Lower leg skin (tissue), 4 donors: ENCODE measurements around the gene KRT83. TPM values are rescaled to one million over a fixed set of nuclear protein-coding genes. Genes with fewer than 3 reads are reported as not detected.

Source experiments
- DNase-seq, 2 donors: peaks; one replicate each; pipeline ENCODE4 v3.0.0-alpha.2; 2019; ENCODE audit warnings: low spot score in 2 of 2
- H3K4me3 ChIP-seq: fragments of 200-600 bp; sonication (generic); 2 replicates; pipeline ENCODE4 v1.5.1; 2017; ENCODE audit warnings: mild to moderate bottlenecking, low read depth; ENCODE audit not compliant: poor library complexity, severe bottlenecking
- CTCF ChIP-seq, 3 donors: fragments of 450-650 bp; IDR thresholded peaks; one replicate each; pipeline ENCODE4 v1.5.1; 2016; ENCODE audit warnings: antibody characterized with exemption in 3 of 3, mild to moderate bottlenecking in 3 of 3, moderate library complexity in 2 of 3
- POLR2A ChIP-seq, 2 donors: fragments of 450-650 bp; IDR thresholded peaks; one replicate each; pipeline ENCODE4 v1.6.1; 2016 to 2017; ENCODE audit warnings: antibody characterized with exemption in 2 of 2, mild to moderate bottlenecking in 1 of 2, moderate library complexity in 1 of 2
- WGBS, 2 donors: methylation state at CpG; one replicate each; pipeline ENCODE4 v1.1.5; 2018; 5-methylcytosine and 5-hydroxymethylcytosine counted together
- intact Hi-C: fragments of 100-400 bp; cut with DNase I; formaldehyde crosslinking; loops from one replicate; pipeline ENCODE4 v1.15.0; 2023; ENCODE audit warnings: low total_unique reads
- total RNA-seq, 4 donors: library from RNA; depleted of rRNA; stranded (reverse); fragments of >200 nt; gene quantifications; one replicate each; pipeline ENCODE4 v1.1.0, GENCODE V29; 2016

The KRT83 gene
- total RNA-seq, 4 donors from 2014 or later: 2.1 to 34.7 TPM; not detected in 2

- no peak for DNase-seq
- WGBS, 2 donors: 43 to 80% methylated on average over 1 of the region's 1 CpG
- H3K4me3 ChIP-seq: no peak overlapping the region
- intact Hi-C loops: no loop called here
- no peak for TF ChIP-seq CTCF (IDR thresholded peaks at IDR 0.05)
- no peak for TF ChIP-seq POLR2A (IDR thresholded peaks at IDR 0.05)
Measured at GRCh38 chr12:52331039-52331438, 9.8 kb upstream of the KRT83 start.

DNA sequence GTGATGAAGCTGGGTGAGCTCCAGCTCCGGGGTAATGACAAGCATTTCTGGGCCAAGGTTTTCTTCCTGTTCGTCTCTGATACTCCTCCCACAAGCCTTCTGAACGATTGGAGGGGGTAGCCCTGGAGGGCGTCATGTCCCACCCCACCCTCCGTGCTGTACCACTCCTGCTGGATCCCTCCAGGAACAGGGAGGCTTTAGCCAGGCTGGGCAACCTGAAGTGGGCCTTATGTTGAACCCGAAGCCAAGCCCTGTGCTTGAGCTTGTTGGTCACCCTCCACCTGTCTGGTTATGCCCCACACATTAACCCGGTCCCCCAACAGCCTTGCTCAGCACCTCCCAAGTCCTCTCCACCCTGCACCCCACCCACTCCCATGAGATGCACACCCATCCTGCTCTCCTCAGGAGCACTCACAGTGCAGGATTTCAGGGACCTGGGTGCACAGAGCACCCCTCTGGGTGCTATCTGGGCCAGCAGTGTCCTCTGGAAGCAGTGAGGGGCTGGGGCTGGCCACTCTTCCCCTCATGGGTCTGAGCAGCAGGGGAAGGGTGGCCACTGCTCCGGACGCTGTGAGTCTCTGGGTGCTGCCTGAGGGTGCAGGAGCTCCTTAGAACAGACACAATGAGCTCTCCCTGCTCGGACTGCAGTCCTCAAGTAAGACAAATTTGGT is 6.8 kb upstream of the KRT83 start:
- no peak for TF ChIP-seq POLR2A (IDR thresholded peaks at IDR 0.05)
- intact Hi-C loops: loop anchor here (5.0 kb wide), 1 partner anchor 171 kb away; no protein-coding TSS in a partner anchor
- H3K4me3 ChIP-seq: no peak overlapping the region
- no peak for DNase-seq
- WGBS, 2 donors: 53 to 59% methylated on average over 10 of the region's 10 CpGs

DNA sequence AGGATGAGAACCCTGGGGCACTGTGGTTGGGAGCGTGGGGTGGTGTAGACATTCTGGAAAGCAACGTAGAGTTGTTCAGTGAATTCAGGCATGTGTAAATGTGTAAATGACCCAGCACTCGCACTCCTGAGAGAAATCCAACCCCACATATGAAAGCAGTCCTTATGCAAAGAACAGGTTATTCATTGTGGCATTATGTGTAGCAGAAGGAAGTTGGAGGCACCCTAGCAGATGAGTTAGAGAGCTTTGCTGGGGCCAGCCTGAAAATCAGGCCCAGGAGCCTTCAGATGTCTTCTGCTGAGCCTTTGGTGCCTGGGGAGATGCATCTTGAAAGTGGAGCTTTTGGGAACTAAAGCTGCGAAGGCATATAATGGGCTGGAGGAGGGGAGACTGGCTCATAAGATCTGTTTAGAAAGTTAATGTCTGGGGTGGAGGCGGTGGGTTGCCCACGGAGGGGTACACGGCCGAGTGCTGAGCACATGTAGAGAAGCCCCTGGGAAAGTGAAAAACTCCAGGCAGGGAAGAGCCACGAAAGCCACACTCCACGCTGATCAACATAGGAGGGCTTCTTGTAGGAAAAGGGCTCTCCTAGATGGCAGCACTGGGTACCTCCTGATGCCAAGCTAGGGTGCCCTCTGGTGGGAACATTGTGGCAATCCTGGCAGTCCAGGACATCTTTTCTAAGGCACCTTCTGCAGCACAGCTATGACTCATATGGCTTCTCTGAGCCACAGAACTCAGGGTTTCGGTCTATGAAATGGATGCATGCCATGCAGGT is 6.0 kb upstream of the KRT83 start:
- no peak overlapping the region for H3K4me3 ChIP-seq
- intact Hi-C loops: loop anchor here (5.0 kb wide), 1 partner anchor 170 kb away; no protein-coding TSS in a partner anchor
- no peak for TF ChIP-seq POLR2A (IDR thresholded peaks at IDR 0.05)
- TF ChIP-seq CTCF (IDR thresholded peaks at IDR 0.05): peak in 1 of 3 donors; percentile 55
- 50 to 52% methylated on average over 11 of the region's 11 CpGs for WGBS, 2 donors
- DNase-seq: peak; percentile 82 to 94

DNA sequence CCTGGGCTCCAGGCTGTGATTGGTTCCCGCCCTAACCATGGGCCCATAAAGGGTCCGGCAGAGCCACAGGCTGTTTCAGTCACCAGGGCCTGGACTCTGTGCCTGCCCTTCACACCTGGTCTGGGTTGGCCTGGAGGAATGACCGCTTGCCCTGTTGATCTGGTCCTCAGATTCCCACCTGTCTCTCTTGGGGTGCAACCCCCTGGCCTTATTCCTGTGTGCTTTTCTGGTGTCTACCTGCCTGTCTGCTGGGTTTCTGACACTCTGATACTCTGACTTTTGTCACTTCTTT is 2.9 kb upstream of the KRT83 start:
- TF ChIP-seq CTCF (IDR thresholded peaks at IDR 0.05): no peak
- no peak for TF ChIP-seq POLR2A (IDR thresholded peaks at IDR 0.05)
- no peak overlapping the region for H3K4me3 ChIP-seq
- peak in 1 of 2 donors; percentile 40 for DNase-seq
- intact Hi-C loops: no loop called here
- WGBS, 2 donors: 83 to 92% methylated on average over 3 of the region's 3 CpGs

- TF ChIP-seq CTCF (IDR thresholded peaks at IDR 0.05): no peak
- no peak for TF ChIP-seq POLR2A (IDR thresholded peaks at IDR 0.05)
- no peak overlapping the region for H3K4me3 ChIP-seq
- peak in 1 of 2 donors; percentile 82 for DNase-seq
- intact Hi-C loops: no loop called here
- WGBS, 2 donors: 85 to 86% methylated on average over 10 of the region's 10 CpGs
Measured at GRCh38 chr12:52323416-52324152, 2.4 kb upstream of the KRT83 start.

DNA sequence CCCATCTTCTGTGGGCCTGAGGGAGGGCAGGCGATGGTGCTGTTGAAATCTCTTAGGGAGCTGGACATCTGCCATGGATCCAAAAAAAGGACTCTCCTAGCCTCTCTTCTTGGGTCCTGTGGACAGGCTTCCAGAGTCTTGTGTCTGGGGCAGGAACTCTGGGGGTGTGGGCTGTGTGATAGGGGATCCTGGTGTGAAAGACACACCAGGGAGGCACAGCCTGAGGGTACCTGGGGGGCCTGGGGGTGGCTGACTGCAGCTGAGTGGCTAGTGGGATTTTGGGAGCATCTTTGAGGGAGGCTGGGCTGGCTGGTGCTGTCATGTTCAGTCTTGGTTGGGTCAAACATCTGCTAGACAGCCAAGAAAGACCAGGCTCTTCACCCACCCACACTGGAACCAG is 1.8 kb upstream of the KRT83 start:
- 81 to 84% methylated on average over 1 of the region's 1 CpG for WGBS, 2 donors
- peak in 1 of 2 donors; percentile 59 for DNase-seq
- TF ChIP-seq POLR2A (IDR thresholded peaks at IDR 0.05) (no peak), CTCF (IDR thresholded peaks at IDR 0.05) (no peak)
- intact Hi-C loops: no loop called here
- H3K4me3 ChIP-seq: no peak overlapping the region
